ENCODE measurements around the gene TXNRD3. TPM values are rescaled to one million over a fixed set of nuclear protein-coding genes. Genes with fewer than 3 reads are reported as not detected.
A peak's percentile ranks its signal among the peaks of the same experiment; 100 is the strongest.

Gene TXNRD3
- polyA plus RNA-seq, 1 of the 3 experiments (the other 2 are of a cell fraction): 4.7 TPM

GRCh38 chr3:126616931-126617330 is 38.0 kb downstream of the TXNRD3 start:
- CTCF ChIA-PET: interaction anchor here (1.0 to 2.0 kb wide), 4 partner anchors 9 to 931 kb away, joined by 3 to 4 read pairs (median 3); no protein-coding TSS in a partner anchor
- no peak overlapping the region for H3K9ac ChIP-seq
- DNase-seq: no peak
- H3K79me2 ChIP-seq (ENCODE audit: insufficient read depth): no peaks in the 10 kb centered on the region
- H3K27ac ChIP-seq (ENCODE audit: low read depth in 2 of 2, low read length in 1 of 2): no peak overlapping the region
- H3K4me1 ChIP-seq (ENCODE audit: control insufficient read depth in 1 of 2, insufficient read depth in 2 of 2, low read depth in 1 of 2, low read length in 1 of 2): peaks cover 15 to 17% of the 10 kb centered on the region in 2 experiments
- H3K4me3 ChIP-seq (ENCODE audit: low read depth in 2 of 2, low read length in 1 of 2): no peak overlapping the region
- POLR2A ChIA-PET: no interaction called here
- H4K20me1 ChIP-seq (ENCODE audit: insufficient read depth): no peaks in the 10 kb centered on the region
- H3K9me3 ChIP-seq: no peaks in the 10 kb centered on the region; the same call in 1 of the 2 replicates
- H3K27me3 ChIP-seq (ENCODE audit: insufficient read depth): no peaks in the 10 kb centered on the region
- no peaks in the 10 kb centered on the region for H3K9me2 ChIP-seq
- peaks cover 12 to 19% of the 10 kb centered on the region in 2 experiments for H3K36me3 ChIP-seq (replicated peaks in 1 of 2; ENCODE audit: control insufficient read depth in 1 of 2, insufficient read depth in 2 of 2, low read length in 1 of 2)
- TF ChIP-seq NRF1 (IDR thresholded peaks at IDR 0.05; ENCODE audit: low read depth, low read length) (no peak), RFX5 (IDR thresholded peaks at IDR 0.05; ENCODE audit: low read length) (no peak), GATA2 (CRISPR knock-in tag; IDR thresholded peaks at IDR 0.05) (no peak), MXI1 (IDR thresholded peaks at IDR 0.05; ENCODE audit: low read depth, low read length) (no peak), JUND (IDR thresholded peaks at IDR 0.05) (no peak), YY1 (IDR thresholded peaks at IDR 0.05; ENCODE audit: low read depth) (no peak), RCOR1 (IDR thresholded peaks at IDR 0.05; ENCODE audit: low read length) (no peak), ZBTB33 (IDR thresholded peaks at IDR 0.05; ENCODE audit: borderline replicate concordance, low read depth) (no peak), IRF3 (IDR thresholded peaks at IDR 0.05; ENCODE audit: low read depth, low read length) (no peak)
- H3F3A ChIP-seq (replicated peaks; ENCODE audit: insufficient read depth): peaks cover 21% of the 10 kb centered on the region
- H2AFZ ChIP-seq (ENCODE audit: low read depth): no peak overlapping the region
- 88% methylated on average over 2 of the region's 2 CpGs for WGBS (ENCODE audit: low lambda C conversion rate)
- H3K4me2 ChIP-seq: no peak overlapping the region

GRCh38 chr3:126613479-126614188 is 41.3 kb downstream of the TXNRD3 start:
- Histone ChIP-seq H3K79me2 (ENCODE audit: insufficient read depth) (no peaks in the 10 kb centered on the region), H3K4me3 (ENCODE audit: low read depth in 2 of 2, low read length in 1 of 2) (no peak overlapping the region), H3K4me2 (no peak overlapping the region), H3F3A (replicated peaks; ENCODE audit: insufficient read depth) (peaks cover 5% of the 10 kb centered on the region), H3K9me3 (no peaks in the 10 kb centered on the region; the same call in 1 of the 2 replicates), H3K27me3 (ENCODE audit: insufficient read depth) (no peaks in the 10 kb centered on the region), H3K9me2 (no peaks in the 10 kb centered on the region), H3K4me1 (ENCODE audit: control insufficient read depth in 1 of 2, insufficient read depth in 2 of 2, low read depth in 1 of 2, low read length in 1 of 2) (peaks cover 0 to 12% of the 10 kb centered on the region in 2 experiments; a peak in 2 of 4 replicates), H3K36me3 (replicated peaks in 1 of 2; ENCODE audit: control insufficient read depth in 1 of 2, insufficient read depth in 2 of 2, low read length in 1 of 2) (peaks cover 14 to 38% of the 10 kb centered on the region in 2 experiments), H3K9ac (no peak overlapping the region), H4K20me1 (ENCODE audit: insufficient read depth) (no peaks in the 10 kb centered on the region), H2AFZ (ENCODE audit: low read depth) (no peak overlapping the region; the same call in 1 of the 2 replicates), H3K27ac (ENCODE audit: low read depth in 2 of 2, low read length in 1 of 2) (peak overlapping the region in 1 of 2 experiments; percentile 43; a peak in 1 of 4 replicates)
- WGBS (ENCODE audit: low lambda C conversion rate): 70% methylated on average over 2 of the region's 2 CpGs
- POLR2A ChIA-PET: no interaction called here
- peak; percentile 37; the same call in 1 of the 2 replicates for TF ChIP-seq RAD21 (IDR thresholded peaks at IDR 0.05; ENCODE audit: low read length)
- TF ChIP-seq REST (IDR thresholded peaks at IDR 0.05; ENCODE audit: low read depth, low read length): no peak
- CTCF ChIA-PET: interaction anchor here (0.9 to 3.0 kb wide), 10 partner anchors 40 to 567 kb away, joined by 3 to 13 read pairs (median 3); partner anchors contain the start of gene CHST13
- DNase-seq: peak; percentile 17
